ENCODE measurements around the gene FBLIM1.

The FBLIM1 gene

DNA sequence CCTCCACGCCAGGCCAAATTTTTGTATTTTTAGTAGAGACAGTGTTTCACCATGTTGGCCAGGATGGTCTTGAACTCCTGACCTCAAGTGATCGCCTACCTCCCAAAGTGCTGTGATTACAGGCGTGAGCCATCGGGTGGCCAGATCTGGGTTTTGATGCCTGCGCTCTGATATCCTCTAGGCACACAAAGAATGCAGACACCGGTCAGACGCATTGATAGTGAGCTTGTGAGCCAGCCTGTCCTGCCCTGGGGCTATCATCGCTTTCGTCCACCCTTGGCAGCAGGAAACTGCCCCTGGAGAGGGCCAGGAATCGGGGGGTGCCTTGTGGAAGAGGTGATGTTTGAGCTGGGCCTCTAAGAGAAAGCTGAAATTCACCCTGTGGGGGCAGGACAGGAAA is 4.0 kb downstream of the FBLIM1 start:
- H3K27ac Mint-ChIP-seq: peak overlapping the region in 1 of 3 experiments; percentile 58
- TF ChIP-seq, protein P1, sequence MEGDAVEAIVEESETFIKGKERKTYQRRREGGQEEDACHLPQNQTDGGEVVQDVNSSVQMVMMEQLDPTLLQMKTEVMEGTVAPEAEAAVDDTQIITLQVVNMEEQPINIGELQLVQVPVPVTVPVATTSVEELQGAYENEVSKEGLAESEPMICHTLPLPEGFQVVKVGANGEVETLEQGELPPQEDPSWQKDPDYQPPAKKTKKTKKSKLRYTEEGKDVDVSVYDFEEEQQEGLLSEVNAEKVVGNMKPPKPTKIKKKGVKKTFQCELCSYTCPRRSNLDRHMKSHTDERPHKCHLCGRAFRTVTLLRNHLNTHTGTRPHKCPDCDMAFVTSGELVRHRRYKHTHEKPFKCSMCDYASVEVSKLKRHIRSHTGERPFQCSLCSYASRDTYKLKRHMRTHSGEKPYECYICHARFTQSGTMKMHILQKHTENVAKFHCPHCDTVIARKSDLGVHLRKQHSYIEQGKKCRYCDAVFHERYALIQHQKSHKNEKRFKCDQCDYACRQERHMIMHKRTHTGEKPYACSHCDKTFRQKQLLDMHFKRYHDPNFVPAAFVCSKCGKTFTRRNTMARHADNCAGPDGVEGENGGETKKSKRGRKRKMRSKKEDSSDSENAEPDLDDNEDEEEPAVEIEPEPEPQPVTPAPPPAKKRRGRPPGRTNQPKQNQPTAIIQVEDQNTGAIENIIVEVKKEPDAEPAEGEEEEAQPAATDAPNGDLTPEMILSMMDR (IDR thresholded peaks at IDR 0.05; ENCODE audit: unreplicated experiment in 3 of 3): no peak
- no peaks in the 10 kb centered on the region for H3K9me3 Mint-ChIP-seq
- peaks cover 32% of the 10 kb centered on the region for H3K36me3 Mint-ChIP-seq (ENCODE audit: low read depth)
- H3K4me3 Mint-ChIP-seq: no peak overlapping the region
- H3K4me1 Mint-ChIP-seq: peaks cover 38% of the 10 kb centered on the region
- no peaks in the 10 kb centered on the region for H3K27me3 Mint-ChIP-seq (ENCODE audit: low read depth)

DNA sequence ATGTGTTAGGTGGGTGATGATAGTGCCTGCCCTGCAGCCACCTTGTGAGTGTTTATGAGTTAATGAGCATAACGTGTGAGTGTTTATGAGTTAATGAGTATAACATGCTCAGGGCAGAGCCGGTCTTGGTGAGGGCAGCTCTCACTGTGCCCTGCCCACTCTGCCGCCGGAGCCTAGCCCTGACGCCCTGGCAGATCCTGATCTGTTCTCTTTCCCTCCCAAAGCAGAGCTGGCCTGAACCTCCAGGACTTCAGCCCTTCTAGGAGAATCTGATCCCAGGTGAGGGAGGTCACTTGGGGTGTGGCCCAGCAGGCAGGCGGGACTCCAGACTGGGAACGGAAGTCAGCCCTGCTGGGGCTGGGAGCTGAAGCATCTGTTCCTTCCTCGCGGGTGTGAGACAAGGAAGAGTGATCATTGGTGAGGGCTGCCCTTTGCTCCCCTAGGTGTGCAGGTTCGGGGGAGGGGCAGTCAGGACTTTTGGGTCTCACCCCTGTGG is 5.7 kb downstream of the FBLIM1 start:
- TF ChIP-seq, protein P1 (IDR thresholded peaks at IDR 0.05; ENCODE audit: unreplicated experiment in 3 of 3): no peak
- Mint-ChIP-seq H3K9me3 (no peaks in the 10 kb centered on the region), H3K36me3 (ENCODE audit: low read depth) (peaks cover 37% of the 10 kb centered on the region), H3K4me3 (peak overlapping the region in 1 of 3 experiments; percentile 39), H3K27me3 (ENCODE audit: low read depth) (no peaks in the 10 kb centered on the region), H3K27ac (no peak overlapping the region), H3K4me1 (peaks cover 36% of the 10 kb centered on the region)

DNA sequence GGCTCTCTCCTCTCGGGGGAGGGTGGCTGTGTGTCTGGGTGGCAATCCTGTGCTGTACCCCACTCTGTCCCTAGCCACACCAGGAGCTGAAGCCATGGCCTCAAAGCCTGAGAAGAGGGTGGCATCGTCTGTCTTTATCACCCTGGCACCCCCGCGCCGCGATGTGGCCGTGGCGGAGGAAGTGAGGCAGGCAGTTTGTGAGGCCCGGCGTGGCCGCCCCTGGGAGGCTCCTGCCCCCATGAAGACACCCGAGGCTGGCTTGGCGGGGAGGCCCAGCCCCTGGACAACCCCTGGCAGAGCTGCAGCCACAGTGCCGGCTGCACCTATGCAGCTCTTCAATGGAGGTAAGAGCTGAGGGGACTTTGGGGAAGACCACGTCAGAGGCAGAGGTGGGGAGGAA is 6.3 kb downstream of the FBLIM1 start:
- no peak overlapping the region for H3K4me3 Mint-ChIP-seq
- H3K27ac Mint-ChIP-seq: no peak overlapping the region
- TF ChIP-seq, protein P1 (IDR thresholded peaks at IDR 0.05; ENCODE audit: unreplicated experiment in 3 of 3): no peak
- peaks cover 37% of the 10 kb centered on the region for H3K36me3 Mint-ChIP-seq (ENCODE audit: low read depth)
- no peaks in the 10 kb centered on the region for H3K27me3 Mint-ChIP-seq (ENCODE audit: low read depth)
- H3K4me1 Mint-ChIP-seq: peaks cover 32% of the 10 kb centered on the region
- H3K9me3 Mint-ChIP-seq: no peaks in the 10 kb centered on the region

DNA sequence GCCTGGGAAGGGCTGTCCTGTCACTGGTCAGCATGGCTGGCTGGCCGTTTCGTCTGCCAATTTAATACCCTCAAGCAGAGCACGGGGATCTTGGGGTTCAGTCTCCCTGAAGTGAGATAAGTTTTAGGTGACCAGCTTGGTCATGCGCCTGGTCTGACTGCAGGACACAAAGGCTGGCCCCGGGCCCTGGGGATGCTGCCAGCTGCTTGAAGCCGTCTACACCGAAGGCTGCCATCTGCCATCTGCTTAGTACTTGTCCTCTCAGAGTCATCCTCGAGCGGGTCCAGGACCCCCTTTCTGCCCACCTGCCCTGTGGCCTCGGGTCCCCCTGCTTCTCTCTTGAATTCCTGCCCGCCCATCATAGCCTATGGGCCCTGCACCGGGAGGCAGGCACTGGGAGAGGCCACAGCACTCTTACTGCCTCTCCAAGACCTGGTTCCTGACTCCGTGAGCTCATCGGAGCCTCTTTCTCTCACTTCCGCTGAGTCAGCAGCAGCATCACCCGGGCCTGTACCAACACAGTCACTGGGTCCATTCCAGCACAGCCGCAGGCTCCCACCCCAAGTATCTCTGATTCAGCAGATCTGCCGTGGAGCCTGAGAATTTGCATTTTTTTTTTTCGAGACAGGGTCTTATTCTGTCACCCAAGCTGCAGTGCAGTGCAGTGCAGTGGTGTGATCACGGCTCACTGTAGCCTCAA is 7.0 kb downstream of the FBLIM1 start:
- Mint-ChIP-seq H3K36me3 (ENCODE audit: low read depth) (peaks cover 43% of the 10 kb centered on the region), H3K4me1 (peaks cover 29% of the 10 kb centered on the region), H3K27ac (no peak overlapping the region), H3K4me3 (no peak overlapping the region), H3K27me3 (ENCODE audit: low read depth) (no peaks in the 10 kb centered on the region), H3K9me3 (no peaks in the 10 kb centered on the region)
- TF ChIP-seq, protein P1 (IDR thresholded peaks at IDR 0.05; ENCODE audit: unreplicated experiment in 3 of 3): no peak

DNA sequence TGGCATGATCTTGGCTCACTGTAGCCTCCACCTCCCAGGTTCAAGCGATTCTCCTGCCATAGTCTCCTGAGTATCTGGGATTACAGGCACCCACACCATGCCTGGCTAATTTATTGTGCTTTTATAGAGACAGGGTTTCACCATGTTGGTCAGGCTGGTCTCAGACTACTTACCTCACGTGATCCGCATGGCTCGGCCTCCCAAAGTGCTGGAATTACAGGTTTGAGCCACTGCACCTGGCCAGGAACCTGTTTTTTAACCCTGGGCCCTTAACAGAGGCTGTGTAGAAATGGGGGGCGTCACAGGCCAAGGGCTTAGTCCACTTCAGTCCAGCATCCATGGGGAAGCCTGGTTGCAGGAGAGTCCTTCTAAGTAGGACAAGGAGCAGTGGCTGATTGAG is 9.3 kb downstream of the FBLIM1 start:
- no peak overlapping the region for H3K4me3 Mint-ChIP-seq

More for the DNA sequence above, 9.3 kb downstream of the FBLIM1 start:
- Mint-ChIP-seq H3K9me3 (no peaks in the 10 kb centered on the region), H3K27ac (no peak overlapping the region), H3K4me1 (peaks cover 12% of the 10 kb centered on the region), H3K36me3 (ENCODE audit: low read depth) (peaks cover 50% of the 10 kb centered on the region), H3K27me3 (ENCODE audit: low read depth) (no peaks in the 10 kb centered on the region)
- TF ChIP-seq, protein P1 (IDR thresholded peaks at IDR 0.05; ENCODE audit: unreplicated experiment in 3 of 3): no peak
